K562 (cell line): Measurements from ENCODE around the gene ATXN10. TPM values are rescaled to one million over a fixed set of nuclear protein-coding genes. Genes with fewer than 3 reads are reported as not detected.
"Not testable (repeated sequence)": the region's sequence is repeated elsewhere in the genome, so short reads cannot be mapped to it uniquely, and the experiment has no call there.

ENCODE experiments used
- ATAC-seq: fragments of 200-7000 bp; cut with Tn5 transposase; 3 replicates; pipeline ENCODE4 v1.9.1; 2020; ENCODE audit warnings: moderate library complexity
- BruUV-seq: library from RNA; stranded (reverse); fragments of 400-500 nt; replicated peaks from 2 replicates; lab custom pipeline; 2021; lab: Mats Ljungman, UMichigan
- CTCF ChIA-PET: fragments of 300-600 bp; formaldehyde crosslinking; extraction: SDS; loops from one replicate; lab custom pipeline; 2021; ENCODE audit warnings: low intra/inter-chr PET ratio; lab: Yijun Ruan, JAX
- POLR2A ChIA-PET: fragments of 300-600, 350-650 bp; sonication (Branson Sonifier 250); formaldehyde crosslinking; extraction: SDS; loops from one replicate; lab custom pipeline; 2021; ENCODE audit warnings: antibody characterized with exemption, inconsistent platforms; lab: Yijun Ruan, JAX
- DNase-seq, 4 experiments: peaks; one replicate each; pipeline versions ENCODE4 v3.0.0 to v3.0.0-alpha.2; 2011 to 2018; ENCODE audit warnings: low spot score in 3 of 4, mixed read lengths in 3 of 4; ENCODE audit errors: extremely low read depth in 1 of 4
- FAIRE-seq: peaks from 2 replicates; lab custom pipeline; 2011; peaks lifted over from hg19 to GRCh38; lab: Jason Lieb, UNC
- H2AFZ ChIP-seq: 2 replicates; pipeline ENCODE4 v1.6.0; 2011; ENCODE audit warnings: low read depth, low read length, control low read depth, inconsistent platforms
- H3K27ac ChIP-seq: fragments of 200-600 bp; 3 replicates; pipeline ENCODE4 v1.8.0; 2011; ENCODE audit warnings: low read depth, mild to moderate bottlenecking, control low read depth, inconsistent platforms, low read length, moderate library complexity, mixed read lengths; ENCODE audit errors: extremely low read depth
- H3K27me3 ChIP-seq, 2 experiments: fragments of 300-600 bp in 1 of 2; 2 replicates in 1 of 2; 3 replicates in 1 of 2; pipeline versions ENCODE4 v1.6.0 to v1.8.0; 2011; ENCODE audit warnings: inconsistent platforms in 2 of 2, low read length in 2 of 2, mild to moderate bottlenecking in 1 of 2, mixed read lengths in 1 of 2, moderate library complexity in 1 of 2; ENCODE audit not compliant: control insufficient read depth in 2 of 2, insufficient read depth in 2 of 2
- H3K36me3 ChIP-seq: fragments of 300-600 bp; 3 replicates; pipeline ENCODE4 v1.8.0; 2011; ENCODE audit warnings: mild to moderate bottlenecking, low read length, inconsistent platforms; ENCODE audit not compliant: control insufficient read depth, insufficient read depth
- H3K4me1 ChIP-seq, 2 experiments: fragments of 200-600 bp in 1 of 2; replicated peaks in 1 of 2; 2 replicates in 1 of 2; 3 replicates in 1 of 2; pipeline versions ENCODE4 v1.5.1 to v1.8.0; 2011; ENCODE audit warnings: inconsistent platforms in 2 of 2, low read length in 2 of 2, mild to moderate bottlenecking in 1 of 2, mixed read lengths in 1 of 2, moderate library complexity in 1 of 2; ENCODE audit not compliant: control insufficient read depth in 2 of 2, insufficient read depth in 2 of 2
- H3K4me2 ChIP-seq: 2 replicates; pipeline ENCODE4 v1.6.1; 2011; ENCODE audit warnings: low read length, control low read depth, inconsistent platforms, mixed read lengths; ENCODE audit not compliant: insufficient read depth
- H3K4me3 ChIP-seq: fragments of 200-600 bp; sonication (generic), shearing (Covaris generic); 2 replicates; pipeline ENCODE4 v1.5.1; 2016; ENCODE audit warnings: control low read depth, inconsistent platforms
- H3K79me2 ChIP-seq: fragments of 200-600 bp; 3 replicates; pipeline ENCODE4 v1.8.0; 2011; ENCODE audit warnings: low read length, inconsistent platforms; ENCODE audit not compliant: control insufficient read depth, insufficient read depth
- H3K9ac ChIP-seq, 2 experiments: 2 replicates each; pipeline versions ENCODE4 v1.6.0 to v1.6.1; 2011; ENCODE audit warnings: low read depth in 2 of 2, low read length in 2 of 2, control low read depth in 1 of 2, inconsistent platforms in 1 of 2, mild to moderate bottlenecking in 1 of 2, mixed read lengths in 1 of 2; ENCODE audit not compliant: insufficient read depth in 1 of 2
- H3K9me1 ChIP-seq: one replicate; pipeline ENCODE4 v1.6.0; 2011; ENCODE audit warnings: inconsistent platforms, mild to moderate bottlenecking, low read length, moderate library complexity; ENCODE audit not compliant: control insufficient read depth, insufficient read depth
- H3K9me3 ChIP-seq: replicated peaks from 2 replicates; pipeline ENCODE4 v1.5.1; 2011; ENCODE audit warnings: low read depth, low read length, inconsistent platforms; ENCODE audit not compliant: control insufficient read depth, insufficient read depth
- H4K20me1 ChIP-seq: replicated peaks from 2 replicates; pipeline ENCODE4 v1.6.1; 2011; ENCODE audit warnings: low read length, inconsistent platforms, mixed read lengths; ENCODE audit not compliant: control insufficient read depth, insufficient read depth
- MYNN ChIP-seq, 2 experiments: sonication (generic); formaldehyde crosslinking in 1 of 2; IDR thresholded peaks; 2 replicates each; pipeline versions ENCODE4 v1.5.0 to v1.6.1; 2016 to 2020; ENCODE audit warnings: antibody characterized with exemption in 1 of 2, missing genetic modification reagents in 1 of 2
- PHB ChIP-seq: fragments of 250-450 bp; sonication (Bioruptor Pico); IDR thresholded peaks from 2 replicates; pipeline ENCODE4 v1.5.0; 2021
- POLR2H ChIP-seq: IDR thresholded peaks from 2 replicates; pipeline ENCODE4 v1.6.1; 2016; ENCODE audit warnings: missing genetic modification characterization, low read depth, mild to moderate bottlenecking, control low read depth, missing compliant biosample characterization, moderate library complexity
- WGBS: fragments of 100-300 bp; shearing (Covaris generic); methylation state at CpG from one replicate; pipeline ENCODE4 v1.1.6; 2016; ENCODE audit warnings: low coverage, mixed read lengths; ENCODE audit not compliant: insufficient coverage; ENCODE audit errors: missing lambda C conversion rate; 5-methylcytosine and 5-hydroxymethylcytosine counted together
- in situ Hi-C: fragments of 300-500 bp; cut with MboI; formaldehyde crosslinking; loops from 4 replicates; pipeline ENCODE4 v1.15.0; 2018; ENCODE audit warnings: inconsistent platforms, mixed read lengths
- intact Hi-C: fragments of 100-400 bp; cut with micrococcal nuclease; formaldehyde crosslinking; loops from 2 replicates; pipeline ENCODE4 v1.14.2; 2022
- polyA plus RNA-seq, 8 experiments: library from polyadenylated mRNA; depleted of rRNA in 4 of 8; stranded (reverse) in 5 of 8; unstranded in 3 of 8; fragments of >200 nt; fragmentation: Nextera tagmentation in 2 of 8; fragmentation: Illumina TruSeq in 1 of 8; extraction: Ambion mirVana in 2 of 8; extraction: Trizol in 1 of 8; gene quantifications; 2 replicates each; pipeline versions ENCODE4 v1.2.1 to v1.2.3, GENCODE V29; 2011 to 2014; ENCODE audit warnings: inconsistent platforms in 1 of 8, missing spikeins in 1 of 8
- total RNA-seq, 7 experiments: library from RNA; depleted of rRNA in 6 of 7; stranded (reverse); fragments of >200 nt in 6 of 7; fragmentation: Illumina TruSeq in 2 of 7; extraction: Trizol in 2 of 7; gene quantifications; 2 replicates each; pipeline versions ENCODE4 v1.2.1 to v1.2.3, GENCODE V29; 2011 to 2021; ENCODE audit warnings: low replicate concordance in 1 of 7
- TF ChIP-seq, protein P1 (sequence below), 2 experiments: fragments of 450-650 bp; formaldehyde crosslinking in 1 of 2; IDR thresholded peaks; 2 replicates each; pipeline versions ENCODE4 v1.4.0 to v1.6.1; 2014 to 2020; ENCODE audit warnings: mild to moderate bottlenecking in 2 of 2, borderline replicate concordance in 1 of 2, low read depth in 1 of 2
- TF ChIP-seq, protein P2 (sequence below): fragments of 250-450 bp; sonication (Bioruptor Pico); IDR thresholded peaks from 2 replicates; pipeline ENCODE4 v1.4.0; 2020; ENCODE audit warnings: mild to moderate bottlenecking

ATXN10 gene
- total and polyA plus RNA-seq, 9 of the 15 experiments (the other 6 are each of a cell fraction or from before 2014, with no cell fraction given): 11.5 to 190 (median 33.6) TPM

DNA sequence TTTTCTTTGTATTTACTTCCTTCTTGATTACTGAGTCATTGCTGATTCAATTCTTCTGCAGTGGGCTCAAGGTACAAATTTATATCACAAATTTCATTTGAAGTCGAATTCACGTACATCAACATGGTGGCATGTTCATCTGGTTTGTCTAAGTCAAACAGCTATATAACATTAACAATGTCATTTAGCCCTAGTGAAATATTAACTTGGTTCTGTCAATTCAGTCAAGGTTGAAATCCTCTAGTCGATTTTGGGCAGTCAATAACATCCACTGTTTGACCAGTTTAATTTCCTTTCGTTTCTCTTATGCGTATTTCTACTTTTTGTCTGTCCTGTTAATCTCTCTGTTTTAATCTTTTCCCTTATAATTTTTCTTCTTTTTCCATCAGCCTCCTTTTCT is 4.1 kb upstream of the ATXN10 start (continued):
- TF ChIP-seq, protein P1, sequence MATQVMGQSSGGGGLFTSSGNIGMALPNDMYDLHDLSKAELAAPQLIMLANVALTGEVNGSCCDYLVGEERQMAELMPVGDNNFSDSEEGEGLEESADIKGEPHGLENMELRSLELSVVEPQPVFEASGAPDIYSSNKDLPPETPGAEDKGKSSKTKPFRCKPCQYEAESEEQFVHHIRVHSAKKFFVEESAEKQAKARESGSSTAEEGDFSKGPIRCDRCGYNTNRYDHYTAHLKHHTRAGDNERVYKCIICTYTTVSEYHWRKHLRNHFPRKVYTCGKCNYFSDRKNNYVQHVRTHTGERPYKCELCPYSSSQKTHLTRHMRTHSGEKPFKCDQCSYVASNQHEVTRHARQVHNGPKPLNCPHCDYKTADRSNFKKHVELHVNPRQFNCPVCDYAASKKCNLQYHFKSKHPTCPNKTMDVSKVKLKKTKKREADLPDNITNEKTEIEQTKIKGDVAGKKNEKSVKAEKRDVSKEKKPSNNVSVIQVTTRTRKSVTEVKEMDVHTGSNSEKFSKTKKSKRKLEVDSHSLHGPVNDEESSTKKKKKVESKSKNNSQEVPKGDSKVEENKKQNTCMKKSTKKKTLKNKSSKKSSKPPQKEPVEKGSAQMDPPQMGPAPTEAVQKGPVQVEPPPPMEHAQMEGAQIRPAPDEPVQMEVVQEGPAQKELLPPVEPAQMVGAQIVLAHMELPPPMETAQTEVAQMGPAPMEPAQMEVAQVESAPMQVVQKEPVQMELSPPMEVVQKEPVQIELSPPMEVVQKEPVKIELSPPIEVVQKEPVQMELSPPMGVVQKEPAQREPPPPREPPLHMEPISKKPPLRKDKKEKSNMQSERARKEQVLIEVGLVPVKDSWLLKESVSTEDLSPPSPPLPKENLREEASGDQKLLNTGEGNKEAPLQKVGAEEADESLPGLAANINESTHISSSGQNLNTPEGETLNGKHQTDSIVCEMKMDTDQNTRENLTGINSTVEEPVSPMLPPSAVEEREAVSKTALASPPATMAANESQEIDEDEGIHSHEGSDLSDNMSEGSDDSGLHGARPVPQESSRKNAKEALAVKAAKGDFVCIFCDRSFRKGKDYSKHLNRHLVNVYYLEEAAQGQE (IDR thresholded peaks at IDR 0.05; ENCODE audit: borderline replicate concordance): no peak
- TF ChIP-seq, protein P1 (CRISPR knock-in tag; IDR thresholded peaks at IDR 0.05; ENCODE audit: low read depth): no peak
- TF ChIP-seq POLR2H (tag) (no peak), PHB (CRISPR knock-in tag) (no peak), MYNN (IDR thresholded peaks at IDR 0.05) (no peak), MYNN (CRISPR knock-in tag; IDR thresholded peaks at IDR 0.05) (no peak)
- TF ChIP-seq, protein P2, sequence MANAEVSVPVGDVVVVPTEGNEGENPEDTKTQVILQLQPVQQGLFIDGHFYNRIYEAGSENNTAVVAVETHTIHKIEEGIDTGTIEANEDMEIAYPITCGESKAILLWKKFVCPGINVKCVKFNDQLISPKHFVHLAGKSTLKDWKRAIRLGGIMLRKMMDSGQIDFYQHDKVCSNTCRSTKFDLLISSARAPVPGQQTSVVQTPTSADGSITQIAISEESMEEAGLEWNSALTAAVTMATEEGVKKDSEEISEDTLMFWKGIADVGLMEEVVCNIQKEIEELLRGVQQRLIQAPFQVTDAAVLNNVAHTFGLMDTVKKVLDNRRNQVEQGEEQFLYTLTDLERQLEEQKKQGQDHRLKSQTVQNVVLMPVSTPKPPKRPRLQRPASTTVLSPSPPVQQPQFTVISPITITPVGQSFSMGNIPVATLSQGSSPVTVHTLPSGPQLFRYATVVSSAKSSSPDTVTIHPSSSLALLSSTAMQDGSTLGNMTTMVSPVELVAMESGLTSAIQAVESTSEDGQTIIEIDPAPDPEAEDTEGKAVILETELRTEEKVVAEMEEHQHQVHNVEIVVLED (CRISPR knock-in tag): no peak

- H3K9ac ChIP-seq, intact Hi-C loops, H3K9me1 ChIP-seq, H3K4me3 ChIP-seq, H3K27ac ChIP-seq, H3K27me3 ChIP-seq, H4K20me1 ChIP-seq, H3K9me3 ChIP-seq, FAIRE-seq, BruUV-seq, ATAC-seq, in situ Hi-C loops, CTCF ChIA-PET, DNase-seq, H2AFZ ChIP-seq, H3K36me3 ChIP-seq, H3K4me2 ChIP-seq: not testable (repeated sequence)
- H3K79me2 ChIP-seq: peaks cover 37% of the 10 kb centered on the region
- WGBS: 64% methylated on average over 2 of the region's 2 CpGs
- POLR2A ChIA-PET: interaction anchor here (1.1 kb wide), 1 partner anchor 16 kb away, joined by 3 read pairs; no protein-coding TSS in a partner anchor
- peaks cover 18% of the 10 kb centered on the region in 2 experiments; a peak in 4 of 5 replicates for H3K4me1 ChIP-seq
These were observed 1.3 kb upstream of the ATXN10 start for GRCh38 chr22:45670363-45670762.
